ENCODE results near the gene MED17. TPM values are rescaled to one million over a fixed set of nuclear protein-coding genes. Genes with fewer than 3 reads are reported as not detected.

Gene MED17
- total and polyA plus RNA-seq, 4 donors: 9.2 to 56.8 (median 20.4) TPM

DNA sequence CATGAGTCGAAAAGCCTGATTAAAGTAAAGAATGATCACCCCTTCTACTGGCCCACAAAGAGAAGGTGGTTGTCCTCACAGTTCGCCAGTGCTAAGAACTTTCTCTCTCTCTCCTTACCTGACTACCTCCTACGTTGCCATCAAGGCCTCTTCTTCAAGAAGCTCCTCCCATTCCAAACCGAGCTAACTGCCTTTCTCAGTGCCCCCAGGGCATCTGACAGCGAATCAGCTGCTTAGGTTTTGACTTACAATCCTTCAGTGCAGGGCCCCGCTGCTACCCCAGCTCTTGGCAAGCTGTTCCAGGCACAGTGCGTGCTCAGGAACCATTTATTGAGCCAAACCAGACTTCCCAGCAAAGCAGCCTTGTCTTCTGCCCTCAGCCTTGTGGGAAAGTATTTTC, 60.5 kb downstream of the MED17 start:
- Histone ChIP-seq H3K4me1 (ENCODE audit: control insufficient read depth in 5 of 5, insufficient read depth in 5 of 5, low read length in 5 of 5) (peaks cover 0 to under 1% (median 0%) of the 10 kb centered on the region in 5 donors), H3K36me3 (ENCODE audit: control insufficient read depth in 4 of 4, insufficient read depth in 4 of 4, low read length in 4 of 4) (no peaks in the 10 kb centered on the region), H3K9ac (ENCODE audit: insufficient read depth in 1 of 2, low read length in 2 of 2) (no peak overlapping the region), H3K27me3 (ENCODE audit: control insufficient read depth in 3 of 3, insufficient read depth in 3 of 3, low read length in 2 of 3) (no peaks in the 10 kb centered on the region), H3K4me3 (no peak overlapping the region), H3K27ac (ENCODE audit: low read depth in 1 of 2, low read length in 1 of 2) (no peak overlapping the region), H3K9me3 (ENCODE audit: control insufficient read depth in 4 of 4, insufficient read depth in 3 of 4, low read length in 3 of 4) (no peaks in the 10 kb centered on the region)
- TF ChIP-seq, protein P1, sequence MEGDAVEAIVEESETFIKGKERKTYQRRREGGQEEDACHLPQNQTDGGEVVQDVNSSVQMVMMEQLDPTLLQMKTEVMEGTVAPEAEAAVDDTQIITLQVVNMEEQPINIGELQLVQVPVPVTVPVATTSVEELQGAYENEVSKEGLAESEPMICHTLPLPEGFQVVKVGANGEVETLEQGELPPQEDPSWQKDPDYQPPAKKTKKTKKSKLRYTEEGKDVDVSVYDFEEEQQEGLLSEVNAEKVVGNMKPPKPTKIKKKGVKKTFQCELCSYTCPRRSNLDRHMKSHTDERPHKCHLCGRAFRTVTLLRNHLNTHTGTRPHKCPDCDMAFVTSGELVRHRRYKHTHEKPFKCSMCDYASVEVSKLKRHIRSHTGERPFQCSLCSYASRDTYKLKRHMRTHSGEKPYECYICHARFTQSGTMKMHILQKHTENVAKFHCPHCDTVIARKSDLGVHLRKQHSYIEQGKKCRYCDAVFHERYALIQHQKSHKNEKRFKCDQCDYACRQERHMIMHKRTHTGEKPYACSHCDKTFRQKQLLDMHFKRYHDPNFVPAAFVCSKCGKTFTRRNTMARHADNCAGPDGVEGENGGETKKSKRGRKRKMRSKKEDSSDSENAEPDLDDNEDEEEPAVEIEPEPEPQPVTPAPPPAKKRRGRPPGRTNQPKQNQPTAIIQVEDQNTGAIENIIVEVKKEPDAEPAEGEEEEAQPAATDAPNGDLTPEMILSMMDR (IDR thresholded peaks at IDR 0.05; ENCODE audit: control extremely low read depth, extremely low read depth): no peak
- DNase-seq (no peak), ATAC-seq (ENCODE audit: insufficient read depth, low FRiP score) (no peak)
- 75 to 76% methylated on average over 7 of the region's 7 CpGs for WGBS, 2 donors

DNA sequence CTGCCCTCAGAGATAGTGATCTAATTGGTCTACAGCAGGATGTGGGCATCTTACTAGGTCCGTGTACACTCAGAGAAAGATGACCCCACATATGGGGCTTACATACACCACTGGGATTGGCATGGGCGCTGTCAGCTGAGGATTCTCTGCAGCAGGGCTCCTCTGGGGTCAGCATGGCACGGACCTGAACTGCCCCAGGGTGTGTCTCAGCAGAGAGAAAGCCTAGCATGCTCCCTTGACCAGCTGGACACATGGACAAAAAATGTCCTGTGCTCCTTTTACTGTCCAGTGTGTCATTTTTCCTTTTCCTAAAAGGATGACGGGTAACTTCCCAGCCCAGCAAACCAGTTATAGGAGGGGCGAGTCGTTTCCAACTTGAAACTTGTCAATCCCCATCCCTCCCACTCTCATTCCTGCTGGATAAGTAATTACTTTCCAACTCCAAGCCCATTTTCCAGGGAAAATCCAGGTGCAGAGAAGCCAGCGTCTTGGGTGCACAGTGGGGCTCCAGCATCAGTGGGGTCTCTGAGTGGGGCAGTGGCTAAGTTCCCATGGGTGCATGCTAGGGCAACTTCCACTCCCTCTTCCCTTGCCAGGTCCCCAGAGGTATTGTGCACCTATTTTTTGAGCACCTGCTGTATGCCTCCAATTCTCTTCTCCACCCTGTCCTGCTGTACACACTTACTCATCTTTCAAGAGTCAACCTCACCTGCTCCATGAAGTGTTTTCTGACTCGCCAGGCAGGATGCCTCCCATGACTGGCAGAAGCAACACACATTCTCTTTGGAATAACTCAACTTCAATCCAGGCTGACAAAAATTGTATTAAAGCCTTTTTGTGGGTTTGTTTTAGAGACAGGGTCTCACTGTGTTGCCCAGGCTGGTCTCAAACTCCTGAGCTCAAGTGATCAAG, 61.4 kb downstream of the MED17 start:
- 78 to 80% methylated on average over 8 of the region's 8 CpGs for WGBS, 2 donors
- H3K9ac ChIP-seq (ENCODE audit: insufficient read depth in 1 of 2, low read length in 2 of 2): no peak overlapping the region

DNA sequence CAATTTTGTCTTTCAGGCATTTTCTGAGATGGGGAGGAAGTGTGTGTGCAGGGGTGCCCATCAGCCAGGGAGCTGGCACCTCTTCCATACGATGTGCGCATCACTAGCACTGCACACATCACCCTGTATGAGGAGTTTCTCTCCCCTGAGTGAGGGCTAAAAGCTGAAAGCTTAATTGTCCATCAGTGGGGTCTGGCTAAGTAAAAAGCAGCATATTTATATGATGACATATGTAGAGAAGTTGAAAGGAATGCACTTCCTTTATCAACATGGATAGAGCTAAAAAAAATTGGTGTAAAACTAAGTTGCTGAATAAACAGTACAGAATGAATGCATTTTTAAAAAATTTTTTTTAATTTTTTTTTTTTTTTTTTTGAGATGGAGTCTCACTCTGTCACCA, 62.3 kb downstream of the MED17 start:
- WGBS, 2 donors: 81 to 87% methylated on average over 2 of the region's 2 CpGs
- Histone ChIP-seq H3K9ac (ENCODE audit: insufficient read depth in 1 of 2, low read length in 2 of 2) (no peak overlapping the region), H3K4me3 (no peak overlapping the region), H3K27ac (ENCODE audit: low read depth in 1 of 2, low read length in 1 of 2) (no peak overlapping the region), H3K27me3 (ENCODE audit: control insufficient read depth in 3 of 3, insufficient read depth in 3 of 3, low read length in 2 of 3) (no peaks in the 10 kb centered on the region), H3K9me3 (ENCODE audit: control insufficient read depth in 4 of 4, insufficient read depth in 3 of 4, low read length in 3 of 4) (no peaks in the 10 kb centered on the region), H3K36me3 (ENCODE audit: control insufficient read depth in 4 of 4, insufficient read depth in 4 of 4, low read length in 4 of 4) (no peaks in the 10 kb centered on the region), H3K4me1 (ENCODE audit: control insufficient read depth in 5 of 5, insufficient read depth in 5 of 5, low read length in 5 of 5) (peaks cover 0 to 5% (median 0%) of the 10 kb centered on the region in 5 donors)
- TF ChIP-seq, protein P1 (IDR thresholded peaks at IDR 0.05; ENCODE audit: control extremely low read depth, extremely low read depth): no peak
- DNase-seq: peak in 1 of 3 donors; percentile 9
- no peak for ATAC-seq (ENCODE audit: insufficient read depth, low FRiP score)

More for the DNA sequence above, 61.4 kb downstream of the MED17 start:
- ATAC-seq (ENCODE audit: insufficient read depth, low FRiP score) (no peak), DNase-seq (no peak)
- H3K27ac ChIP-seq (ENCODE audit: low read depth in 1 of 2, low read length in 1 of 2): no peak overlapping the region
- no peak overlapping the region for H3K4me3 ChIP-seq
- no peaks in the 10 kb centered on the region for H3K9me3 ChIP-seq (ENCODE audit: control insufficient read depth in 4 of 4, insufficient read depth in 3 of 4, low read length in 3 of 4)
- no peaks in the 10 kb centered on the region for H3K27me3 ChIP-seq (ENCODE audit: control insufficient read depth in 3 of 3, insufficient read depth in 3 of 3, low read length in 2 of 3)
- TF ChIP-seq, protein P1 (IDR thresholded peaks at IDR 0.05; ENCODE audit: control extremely low read depth, extremely low read depth): no peak
- peaks cover 0 to 5% (median 0%) of the 10 kb centered on the region in 5 donors for H3K4me1 ChIP-seq (ENCODE audit: control insufficient read depth in 5 of 5, insufficient read depth in 5 of 5, low read length in 5 of 5)
- H3K36me3 ChIP-seq (ENCODE audit: control insufficient read depth in 4 of 4, insufficient read depth in 4 of 4, low read length in 4 of 4): no peaks in the 10 kb centered on the region

Measured in lung (tissue), 12 donors.